ENCODE results near the gene ZNF778.
"Not testable (repeated sequence)": the region's sequence is repeated elsewhere in the genome, so short reads cannot be mapped to it uniquely, and the experiment has no call there.

ZNF778 gene

GRCh38 chr16:89253548-89254287 lies 36.2 kb downstream of the ZNF778 start:
- no peak for DNase-seq (ENCODE audit: low read depth in 2 of 2, low spot score in 1 of 2)

GRCh38 chr16:89256651-89257254 lies 39.2 kb downstream of the ZNF778 start:
- peak; percentile 65 to 76 for DNase-seq (ENCODE audit: low read depth in 2 of 2, low spot score in 1 of 2)

GRCh38 chr16:89257281-89257731 lies 39.8 kb downstream of the ZNF778 start:
- no peak for DNase-seq (ENCODE audit: low read depth in 2 of 2, low spot score in 1 of 2)

GRCh38 chr16:89257757-89258465 lies 40.4 kb downstream of the ZNF778 start:
- no peak for DNase-seq (ENCODE audit: low read depth in 2 of 2, low spot score in 1 of 2)

- DNase-seq (ENCODE audit: low read depth in 2 of 2, low spot score in 1 of 2) = not testable (repeated sequence)
Measured at GRCh38 chr16:89259901-89260300, 42.4 kb downstream of the ZNF778 start.

GRCh38 chr16:89261691-89262563 lies 44.4 kb downstream of the ZNF778 start:
- DNase-seq (ENCODE audit: low read depth in 2 of 2, low spot score in 1 of 2) = no peak

- no peak for DNase-seq (ENCODE audit: low read depth in 2 of 2, low spot score in 1 of 2)
Measured at GRCh38 chr16:89264800-89265550, 47.5 kb downstream of the ZNF778 start.

GRCh38 chr16:89265647-89266046 lies 48.1 kb downstream of the ZNF778 start:
- no peak for DNase-seq (ENCODE audit: low read depth in 2 of 2, low spot score in 1 of 2)

GRCh38 chr16:89266521-89267134 lies 49.1 kb downstream of the ZNF778 start:
- DNase-seq (ENCODE audit: low read depth in 2 of 2, low spot score in 1 of 2) = no peak

- not testable (repeated sequence) for DNase-seq (ENCODE audit: low read depth in 2 of 2, low spot score in 1 of 2)
Measured at GRCh38 chr16:89267746-89268145, 50.2 kb downstream of the ZNF778 start.

- no peak for DNase-seq (ENCODE audit: low read depth in 2 of 2, low spot score in 1 of 2)
Measured at GRCh38 chr16:89268585-89268984, 51.1 kb downstream of the ZNF778 start.

- no peak for DNase-seq (ENCODE audit: low read depth in 2 of 2, low spot score in 1 of 2)
Measured at GRCh38 chr16:89268987-89269735, 51.7 kb downstream of the ZNF778 start.

GRCh38 chr16:89269805-89270665 lies 52.5 kb downstream of the ZNF778 start:
- no peak for DNase-seq (ENCODE audit: low read depth in 2 of 2, low spot score in 1 of 2)

- no peak for DNase-seq (ENCODE audit: low read depth in 2 of 2, low spot score in 1 of 2)
Measured at GRCh38 chr16:89270666-89271345, 53.3 kb downstream of the ZNF778 start.

- no peak for DNase-seq (ENCODE audit: low read depth in 2 of 2, low spot score in 1 of 2)
Measured at GRCh38 chr16:89272631-89273030, 55.1 kb downstream of the ZNF778 start.

- DNase-seq (ENCODE audit: low read depth in 2 of 2, low spot score in 1 of 2) = no peak
Measured at GRCh38 chr16:89273741-89274472, 56.4 kb downstream of the ZNF778 start.
